Osteoblast (primary cell): ENCODE results near the gene PPIL1. TPM values are rescaled to one million over a fixed set of nuclear protein-coding genes. Genes with fewer than 3 reads are reported as not detected.

Experiments
- DNase-seq: peaks from one replicate; pipeline ENCODE4 v3.0.0; 2011; ENCODE audit warnings: low spot score, mixed read lengths; ENCODE audit not compliant: insufficient read length; ENCODE audit errors: missing footprints
- H2AFZ ChIP-seq: 2 replicates; pipeline ENCODE4 v1.6.0; 2011; ENCODE audit warnings: mild to moderate bottlenecking, low read length
- H3K27ac ChIP-seq: 2 replicates; pipeline ENCODE4 v1.5.1; 2011; ENCODE audit warnings: mild to moderate bottlenecking, low read depth, low read length, moderate library complexity
- H3K27me3 ChIP-seq: 2 replicates; pipeline ENCODE4 v1.6.0; 2012; ENCODE audit warnings: mild to moderate bottlenecking, control low read depth, inconsistent platforms, low read length, moderate library complexity; ENCODE audit not compliant: insufficient read depth
- H3K36me3 ChIP-seq: 2 replicates; pipeline ENCODE4 v1.5.1; 2011; ENCODE audit warnings: mild to moderate bottlenecking, low read length, control low read depth, moderate library complexity; ENCODE audit not compliant: insufficient read depth
- H3K4me1 ChIP-seq: 2 replicates; pipeline ENCODE4 v1.5.1; 2011; ENCODE audit warnings: mild to moderate bottlenecking, low read length, control low read depth, moderate library complexity; ENCODE audit not compliant: insufficient read depth
- H3K4me2 ChIP-seq: 2 replicates; pipeline ENCODE4 v1.6.0; 2011; ENCODE audit warnings: mild to moderate bottlenecking, low read length; ENCODE audit not compliant: insufficient read depth
- H3K4me3 ChIP-seq: fragments of 200-600 bp; sonication (generic); 3 replicates; pipeline ENCODE4 v1.5.1; 2012; ENCODE audit warnings: mild to moderate bottlenecking, low read length, inconsistent platforms; ENCODE audit not compliant: insufficient read depth
- H3K79me2 ChIP-seq: 2 replicates; pipeline ENCODE4 v1.6.0; 2012; ENCODE audit warnings: mild to moderate bottlenecking, low read length, control low read depth, inconsistent platforms; ENCODE audit not compliant: insufficient read depth
- H3K9me3 ChIP-seq: 2 replicates; pipeline ENCODE4 v1.5.1; 2011; ENCODE audit warnings: low read depth, low read length, control low read depth
- H4K20me1 ChIP-seq: 2 replicates; pipeline ENCODE4 v1.6.0; 2012; ENCODE audit warnings: mild to moderate bottlenecking, low read length, control low read depth; ENCODE audit not compliant: insufficient read depth
- total RNA-seq: library from RNA; depleted of rRNA; stranded (reverse); fragments of >200 nt; gene quantifications from 2 replicates; pipeline ENCODE4 v1.2.3, GENCODE V29; 2012
- TF ChIP-seq, protein P1 (sequence below): IDR thresholded peaks from 2 replicates; pipeline ENCODE4 v1.5.1; 2011; ENCODE audit warnings: mild to moderate bottlenecking, low read depth, low read length, moderate library complexity; ENCODE audit errors: extremely low read depth

Gene PPIL1
- total RNA-seq, 1 donor: 9.8 TPM

GRCh38 chr6:36855750-36856149, 18.9 kb downstream of the PPIL1 start:
- Histone ChIP-seq H3K79me2 (peaks cover 6% of the 10 kb centered on the region), H3K36me3 (peaks cover 20% of the 10 kb centered on the region), H3K9me3 (no peaks in the 10 kb centered on the region), H3K27ac (no peak overlapping the region), H4K20me1 (peaks cover 3% of the 10 kb centered on the region), H3K4me1 (peaks cover 40% of the 10 kb centered on the region), H3K27me3 (no peaks in the 10 kb centered on the region), H3K4me2 (no peak overlapping the region), H2AFZ (no peak overlapping the region), H3K4me3 (no peak overlapping the region)
- no peak for DNase-seq
- TF ChIP-seq, protein P1, sequence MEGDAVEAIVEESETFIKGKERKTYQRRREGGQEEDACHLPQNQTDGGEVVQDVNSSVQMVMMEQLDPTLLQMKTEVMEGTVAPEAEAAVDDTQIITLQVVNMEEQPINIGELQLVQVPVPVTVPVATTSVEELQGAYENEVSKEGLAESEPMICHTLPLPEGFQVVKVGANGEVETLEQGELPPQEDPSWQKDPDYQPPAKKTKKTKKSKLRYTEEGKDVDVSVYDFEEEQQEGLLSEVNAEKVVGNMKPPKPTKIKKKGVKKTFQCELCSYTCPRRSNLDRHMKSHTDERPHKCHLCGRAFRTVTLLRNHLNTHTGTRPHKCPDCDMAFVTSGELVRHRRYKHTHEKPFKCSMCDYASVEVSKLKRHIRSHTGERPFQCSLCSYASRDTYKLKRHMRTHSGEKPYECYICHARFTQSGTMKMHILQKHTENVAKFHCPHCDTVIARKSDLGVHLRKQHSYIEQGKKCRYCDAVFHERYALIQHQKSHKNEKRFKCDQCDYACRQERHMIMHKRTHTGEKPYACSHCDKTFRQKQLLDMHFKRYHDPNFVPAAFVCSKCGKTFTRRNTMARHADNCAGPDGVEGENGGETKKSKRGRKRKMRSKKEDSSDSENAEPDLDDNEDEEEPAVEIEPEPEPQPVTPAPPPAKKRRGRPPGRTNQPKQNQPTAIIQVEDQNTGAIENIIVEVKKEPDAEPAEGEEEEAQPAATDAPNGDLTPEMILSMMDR: no peak

DNA sequence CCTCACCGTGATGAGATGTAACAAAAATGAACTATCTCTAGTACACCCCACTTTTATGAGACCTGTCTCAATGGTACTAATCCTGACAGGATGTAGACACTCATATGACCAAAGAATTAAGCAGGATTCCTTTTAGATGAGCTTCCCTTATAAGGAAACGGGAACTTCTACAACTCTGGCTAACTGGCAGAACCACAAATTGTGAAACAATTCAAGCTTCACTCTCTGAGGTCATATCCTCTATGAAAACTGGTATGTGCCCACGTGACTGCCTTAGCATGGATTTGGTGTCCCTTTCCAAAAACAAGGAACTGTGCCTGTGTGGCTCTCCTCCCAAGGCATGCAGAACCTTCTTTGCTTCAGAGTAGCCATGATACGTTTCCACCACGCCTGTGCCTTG, 21.3 kb downstream of the PPIL1 start:
- Histone ChIP-seq H3K36me3 (peaks cover 20% of the 10 kb centered on the region), H3K27ac (peak overlapping the region; percentile 78), H3K79me2 (no peaks in the 10 kb centered on the region), H3K9me3 (no peaks in the 10 kb centered on the region), H3K4me3 (no peak overlapping the region), H3K4me2 (no peak overlapping the region), H4K20me1 (peaks cover under 1% of the 10 kb centered on the region), H3K4me1 (peaks cover 33% of the 10 kb centered on the region), H3K27me3 (no peaks in the 10 kb centered on the region), H2AFZ (peak overlapping the region; percentile 52)
- TF ChIP-seq, protein P1: no peak
- DNase-seq: peak; percentile 82

GRCh38 chr6:36852481-36853147, 22.0 kb downstream of the PPIL1 start:
- peaks cover 31% of the 10 kb centered on the region for H3K4me1 ChIP-seq
- peak overlapping the region; percentile 28 for H3K4me2 ChIP-seq
- no peaks in the 10 kb centered on the region for H4K20me1 ChIP-seq
- peaks cover 20% of the 10 kb centered on the region for H3K36me3 ChIP-seq
- TF ChIP-seq, protein P1: peak; percentile 20
- H3K9me3 ChIP-seq: no peaks in the 10 kb centered on the region
- H3K27ac ChIP-seq: peak overlapping the region; percentile 78
- peak; percentile 94 for DNase-seq
- peak overlapping the region; percentile 6 for H2AFZ ChIP-seq
- no peaks in the 10 kb centered on the region for H3K27me3 ChIP-seq
- no peaks in the 10 kb centered on the region for H3K79me2 ChIP-seq
- no peak overlapping the region for H3K4me3 ChIP-seq

- H2AFZ ChIP-seq: no peak overlapping the region
- H3K27me3 ChIP-seq: no peaks in the 10 kb centered on the region
- H3K9me3 ChIP-seq: no peaks in the 10 kb centered on the region
- peak overlapping the region; percentile 18 for H3K27ac ChIP-seq
- H3K79me2 ChIP-seq: no peaks in the 10 kb centered on the region
- TF ChIP-seq, protein P1: no peak
- peaks cover 20% of the 10 kb centered on the region for H3K36me3 ChIP-seq
- DNase-seq: peak; percentile 61
- no peak overlapping the region for H3K4me3 ChIP-seq
- peaks cover 31% of the 10 kb centered on the region for H3K4me1 ChIP-seq
- H4K20me1 ChIP-seq: no peaks in the 10 kb centered on the region
- H3K4me2 ChIP-seq: peak overlapping the region; percentile 29
Measured at GRCh38 chr6:36851626-36852025, 23.0 kb downstream of the PPIL1 start.
